ENCODE results near the gene HEXA.

The HEXA gene

GRCh38 chr15:72375846-72376581, at the start of gene HEXA:
TSS of gene HEXA (minus strand) at chr15:72376014. CDS start at chr15:72375972, 42 bp downstream.
- no peak for TF ChIP-seq CTCF (IDR thresholded peaks at IDR 0.05)

- no peak for TF ChIP-seq CTCF (IDR thresholded peaks at IDR 0.05)
These were observed 47.4 kb upstream of the HEXA start for GRCh38 chr15:72423256-72423655.

GRCh38 chr15:72421484-72421883, 45.7 kb upstream of the HEXA start:
- no peak for TF ChIP-seq CTCF (IDR thresholded peaks at IDR 0.05)

- no peak for TF ChIP-seq CTCF (IDR thresholded peaks at IDR 0.05)
These were observed 44.8 kb upstream of the HEXA start for GRCh38 chr15:72420576-72420975.

GRCh38 chr15:72415304-72415703, 39.5 kb upstream of the HEXA start:
- no peak for TF ChIP-seq CTCF (IDR thresholded peaks at IDR 0.05)

GRCh38 chr15:72411544-72411943, 35.7 kb upstream of the HEXA start:
- TF ChIP-seq CTCF (IDR thresholded peaks at IDR 0.05), result no peak

- no peak for TF ChIP-seq CTCF (IDR thresholded peaks at IDR 0.05)
These were observed 35.3 kb upstream of the HEXA start for GRCh38 chr15:72411111-72411510.

- no peak for TF ChIP-seq CTCF (IDR thresholded peaks at IDR 0.05)
These were observed 31.1 kb upstream of the HEXA start for GRCh38 chr15:72406936-72407335.
